GM10266 (cell line): Measurements from ENCODE around the gene JSRP1.

ENCODE experiments used
- DNase-seq: peaks from one replicate; pipeline ENCODE4 v3.0.0; 2012; ENCODE audit errors: extremely low spot score
- CTCF ChIP-seq: IDR thresholded peaks from 2 replicates; pipeline ENCODE4 v1.5.1; 2012; ENCODE audit warnings: mild to moderate bottlenecking, low read depth; ENCODE audit not compliant: control insufficient read depth, insufficient read depth; ENCODE audit errors: missing control alignments

Gene JSRP1

DNA sequence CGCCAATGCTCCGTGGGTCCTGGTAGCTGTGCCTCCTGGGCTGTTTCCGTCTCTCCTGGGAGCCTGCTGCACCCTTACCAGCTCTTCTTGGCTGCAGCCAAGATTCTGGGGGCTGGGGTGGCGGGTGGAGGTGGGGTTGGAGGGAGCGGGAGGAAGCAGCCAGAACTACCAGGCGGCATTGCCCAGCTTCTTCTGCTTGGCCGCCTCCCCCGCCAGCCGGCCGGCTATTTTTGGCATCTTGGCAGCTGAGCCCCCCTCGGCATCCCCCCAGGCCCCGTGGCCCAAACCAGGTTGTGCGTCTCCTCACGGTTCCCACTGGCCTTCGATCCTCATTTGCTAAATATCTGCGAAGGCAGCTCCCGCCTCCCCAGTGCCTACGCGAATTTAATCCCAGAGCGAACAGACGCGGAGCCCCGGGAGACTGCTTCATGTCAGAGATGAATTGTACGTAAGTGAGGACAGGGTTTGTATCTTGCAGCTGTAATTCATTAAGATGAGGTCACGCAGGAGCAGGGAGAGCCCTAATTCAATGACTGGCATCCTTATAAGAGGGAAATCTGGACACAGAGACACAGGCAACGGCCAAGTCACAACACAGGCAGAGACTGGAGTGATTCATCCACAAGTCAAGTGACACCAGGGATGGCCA is 38.6 kb upstream of the JSRP1 start:
- no peak for DNase-seq
- no peak for TF ChIP-seq CTCF

DNA sequence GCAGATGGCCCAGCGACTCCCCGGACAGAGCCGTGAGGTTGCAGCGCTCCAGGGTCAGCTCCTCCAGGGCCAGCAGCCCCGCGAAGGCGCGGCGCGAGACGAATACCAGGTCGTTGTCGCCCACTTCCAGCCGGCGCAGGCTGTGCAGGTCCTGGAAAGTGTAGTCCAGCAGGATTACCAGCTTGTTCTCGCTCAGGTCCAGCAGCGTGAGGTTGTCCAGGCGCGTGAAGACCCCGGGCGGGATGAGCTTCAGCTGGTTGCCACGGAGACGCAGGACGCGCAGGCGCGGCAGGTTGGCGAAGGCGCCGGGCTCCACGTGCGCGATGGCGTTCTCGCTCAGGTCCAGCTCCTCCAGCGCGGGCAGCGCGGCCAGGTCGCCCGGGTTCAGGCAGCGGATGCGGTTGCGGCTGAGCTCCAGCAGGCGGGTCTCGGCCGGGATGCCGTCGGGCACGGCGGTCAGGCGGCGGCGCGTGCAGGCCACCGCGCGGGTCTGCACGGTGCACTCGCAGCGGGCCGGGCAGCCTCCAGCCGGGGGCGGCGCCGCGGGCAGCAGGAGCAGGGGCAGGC is 35.1 kb upstream of the JSRP1 start:
- no peak for TF ChIP-seq CTCF
- DNase-seq: no peak

DNA sequence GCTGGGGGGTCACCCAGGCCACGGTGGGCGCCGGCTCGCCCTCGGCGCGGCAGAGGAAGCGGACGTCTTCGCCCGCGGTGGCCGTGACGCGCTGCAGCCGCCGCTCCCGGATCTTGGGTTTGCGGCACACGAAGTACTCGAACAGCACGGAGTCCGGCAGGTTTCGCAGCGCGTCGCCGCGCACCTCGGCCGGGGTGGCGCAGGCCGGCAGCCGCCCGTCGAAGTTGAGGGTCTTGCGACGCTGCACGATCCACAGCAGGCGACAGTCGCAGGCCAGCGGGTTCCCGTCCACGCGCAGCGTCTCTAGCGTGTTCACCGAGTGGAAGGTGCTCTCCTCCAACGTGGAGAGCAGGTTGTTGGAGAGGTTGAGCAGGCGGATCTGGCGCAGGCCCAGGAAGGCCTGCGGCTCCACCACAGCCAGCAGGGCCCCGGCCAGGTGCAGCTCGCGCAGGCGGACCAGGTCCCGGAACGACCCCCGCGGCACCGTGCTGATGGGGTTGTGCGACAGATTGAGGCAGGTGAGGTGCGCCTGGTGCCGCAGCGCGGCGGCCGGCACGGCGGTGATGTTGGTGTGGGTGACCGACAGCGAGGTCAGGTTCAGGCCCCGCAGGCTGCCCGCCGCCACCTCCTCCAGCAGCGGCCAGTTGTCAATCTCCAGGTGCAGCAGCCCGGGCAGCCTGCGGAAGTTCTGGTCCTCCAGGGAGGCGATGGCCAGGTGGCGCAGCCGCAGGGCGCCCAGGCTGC is 34.4 kb upstream of the JSRP1 start:
- no peak for TF ChIP-seq CTCF

DNA sequence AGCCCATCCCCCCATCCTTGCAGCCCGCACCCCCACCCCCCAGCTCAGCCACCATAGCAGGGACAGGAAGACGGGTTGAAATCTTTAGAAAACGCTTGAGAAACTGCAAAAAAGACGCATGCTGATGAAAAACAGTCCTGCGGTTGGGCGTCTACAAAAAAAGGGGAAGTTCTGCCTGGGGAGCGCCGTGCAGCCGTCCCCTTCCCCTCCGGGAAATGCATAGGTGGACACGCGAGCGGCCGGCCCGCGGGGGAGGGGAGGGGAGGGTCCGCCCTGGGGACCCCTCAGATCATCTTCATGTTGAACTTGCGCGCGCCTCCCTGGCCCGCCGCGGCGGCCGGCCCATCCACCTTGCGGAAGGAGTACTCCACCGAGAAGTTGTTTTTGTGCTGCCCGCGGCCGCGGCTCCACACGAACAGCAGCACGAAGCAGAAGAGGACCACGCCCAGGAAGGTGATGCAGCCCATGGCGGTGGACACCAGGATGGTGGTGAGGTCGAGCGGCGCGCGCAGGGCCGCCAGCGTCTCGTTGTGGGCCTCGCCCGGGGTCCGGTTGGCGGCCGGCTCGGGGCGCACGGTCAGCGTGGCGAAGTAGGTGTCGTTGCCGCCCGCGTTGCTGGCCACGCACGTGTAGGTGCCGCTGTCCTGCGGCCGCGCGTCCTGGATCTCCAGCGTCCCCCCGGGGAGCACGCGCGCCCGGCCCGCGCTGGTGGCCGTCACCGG is 33.7 kb upstream of the JSRP1 start:
- peak; percentile 89 for DNase-seq
- TF ChIP-seq CTCF: no peak

More for the DNA sequence above, 34.4 kb upstream of the JSRP1 start:
- DNase-seq: peak; percentile 67

GRCh38 chr19:2288818-2289713 is 32.8 kb upstream of the JSRP1 start:
- DNase-seq: no peak
- no peak for TF ChIP-seq CTCF

GRCh38 chr19:2288338-2288817 is 32.2 kb upstream of the JSRP1 start:
- DNase-seq: no peak
- TF ChIP-seq CTCF: no peak
